ENCODE results near the gene SRSF5.
"Not testable (repeated sequence)": the region's sequence is repeated elsewhere in the genome, so short reads cannot be mapped to it uniquely, and the experiment has no call there.

The SRSF5 gene

GRCh38 chr14:69766984-69767368 lies at the start of gene SRSF5:
Gene SRSF5 (plus strand): TSS chr14:69767142. CDS start chr14:69768157, 1,015 bp downstream.
- DNase-seq: peak; percentile 95

- not testable (repeated sequence) for DNase-seq
Measured at GRCh38 chr14:69718614-69719013, 48.3 kb upstream of the SRSF5 start.

- DNase-seq: no peak
Measured at GRCh38 chr14:69719501-69719951, 47.4 kb upstream of the SRSF5 start.

GRCh38 chr14:69720912-69721311 lies 46.0 kb upstream of the SRSF5 start:
- DNase-seq: no peak

GRCh38 chr14:69726761-69727511 lies 40.0 kb upstream of the SRSF5 start:
- DNase-seq: peak; percentile 88

- no peak for DNase-seq
Measured at GRCh38 chr14:69727860-69728259, 39.1 kb upstream of the SRSF5 start.

- not testable (repeated sequence) for DNase-seq
Measured at GRCh38 chr14:69731919-69732598, 34.9 kb upstream of the SRSF5 start.

- DNase-seq: not testable (repeated sequence)
Measured at GRCh38 chr14:69736405-69736804, 30.5 kb upstream of the SRSF5 start.

GRCh38 chr14:69741055-69741454 lies 25.9 kb upstream of the SRSF5 start:
- no peak for DNase-seq

GRCh38 chr14:69749956-69750355 lies 17.0 kb upstream of the SRSF5 start:
- DNase-seq: no peak

- no peak for DNase-seq
Measured at GRCh38 chr14:69750495-69750894, 16.4 kb upstream of the SRSF5 start.

- DNase-seq: no peak
Measured at GRCh38 chr14:69752773-69753172, 14.2 kb upstream of the SRSF5 start.

- DNase-seq: no peak
Measured at GRCh38 chr14:69753860-69754259, 13.1 kb upstream of the SRSF5 start.

GRCh38 chr14:69754487-69754886 lies 12.5 kb upstream of the SRSF5 start:
- no peak for DNase-seq

- no peak for DNase-seq
Measured at GRCh38 chr14:69755296-69755695, 11.6 kb upstream of the SRSF5 start.

GRCh38 chr14:69755784-69756183 lies 11.2 kb upstream of the SRSF5 start:
- no peak for DNase-seq

GRCh38 chr14:69756298-69756697 lies 10.6 kb upstream of the SRSF5 start:
- no peak for DNase-seq

GRCh38 chr14:69760810-69761209 lies 6.1 kb upstream of the SRSF5 start:
- DNase-seq: no peak

GRCh38 chr14:69763761-69764510 lies 3.0 kb upstream of the SRSF5 start:
- peak; percentile 62 for DNase-seq

GRCh38 chr14:69767369-69767999 lies 542 bp downstream of the SRSF5 start:
- peak; percentile 96 for DNase-seq

- no peak for DNase-seq
Measured at GRCh38 chr14:69768873-69769272, 1.9 kb downstream of the SRSF5 start.

GRCh38 chr14:69769623-69770022 lies 2.7 kb downstream of the SRSF5 start:
- no peak for DNase-seq

- no peak for DNase-seq
Measured at GRCh38 chr14:69770559-69770958, 3.6 kb downstream of the SRSF5 start.
